A549 (cell line): ENCODE measurements around the gene ERRFI1. TPM values are rescaled to one million over a fixed set of nuclear protein-coding genes. Genes with fewer than 3 reads are reported as not detected.
A peak's percentile ranks its signal among the peaks of the same experiment; 100 is the strongest.

Experiments used
- ATAC-seq, 2 experiments: fragments of 200-7000 bp in 1 of 2; fragments of >200 bp in 1 of 2; cut with Nextera tagmentation in 1 of 2; cut with Tn5 transposase in 1 of 2; 3 replicates each; pipeline versions ENCODE4 v1.8.0 to v1.9.1; 2018 to 2020; ENCODE audit warnings: mild to moderate bottlenecking in 1 of 2, moderate library complexity in 1 of 2
- CTCF ChIA-PET: fragments of 300-600 bp; sonication (Branson Sonifier 250); formaldehyde crosslinking; extraction: SDS; loops from one replicate; lab custom pipeline; 2021; ENCODE audit warnings: antibody characterized with exemption, inconsistent platforms; lab: Yijun Ruan, JAX
- POLR2A ChIA-PET: fragments of 350-600 bp; formaldehyde crosslinking; extraction: SDS; loops from one replicate; lab custom pipeline; 2021; ENCODE audit warnings: antibody characterized with exemption, inconsistent platforms; lab: Yijun Ruan, JAX
- DNase-seq, 2 experiments: peaks; one replicate each; pipeline versions ENCODE4 v3.0.0 to v3.0.0-alpha.2; 2011 to 2016; ENCODE audit warnings: low read depth in 1 of 2, low spot score in 1 of 2
- FAIRE-seq: peaks from 2 replicates; lab custom pipeline; 2011; peaks lifted over from hg19 to GRCh38; lab: Jason Lieb, UNC
- H3K27ac ChIP-seq, 2 experiments: fragments of >200 bp; sonication (Bioruptor Twin); formaldehyde crosslinking; 3 replicates each; pipeline ENCODE4 v1.5.1; 2016 to 2017
- H3K4me1 ChIP-seq: fragments of >200 bp; sonication (Bioruptor Twin); formaldehyde crosslinking; 3 replicates; pipeline ENCODE4 v1.6.1; 2016
- H3K4me2 ChIP-seq: fragments of >200 bp; sonication (Bioruptor Twin); formaldehyde crosslinking; 3 replicates; pipeline ENCODE4 v1.6.1; 2016
- H3K4me3 ChIP-seq: fragments of >200 bp; sonication (Bioruptor Twin); formaldehyde crosslinking; 3 replicates; pipeline ENCODE4 v1.5.1; 2016
- H3K9me3 ChIP-seq: fragments of >200 bp; sonication (Bioruptor Twin); formaldehyde crosslinking; 3 replicates; pipeline ENCODE4 v1.6.1; 2016
- ATOH8 ChIP-seq: fragments of 250-450 bp; sonication (Bioruptor Pico); IDR thresholded peaks from 2 replicates; pipeline ENCODE4 v1.5.0; 2020; ENCODE audit warnings: low read depth, mild to moderate bottlenecking, moderate library complexity
- CEBPB ChIP-seq, 2 experiments: fragments of >200 bp in 1 of 2; sonication (Bioruptor Twin) in 1 of 2; formaldehyde crosslinking in 1 of 2; IDR thresholded peaks; 2 replicates each; pipeline ENCODE4 v1.6.1; 2012 to 2016
- CHD2 ChIP-seq: fragments of 150-350 bp; IDR thresholded peaks from 2 replicates; pipeline ENCODE4 v1.6.1; 2014; ENCODE audit warnings: low read length; ENCODE audit not compliant: partially characterized antibody
- EHF ChIP-seq: fragments of 250-450 bp; sonication (Bioruptor Pico); IDR thresholded peaks from 2 replicates; pipeline ENCODE4 v1.5.0; 2020; ENCODE audit warnings: mild to moderate bottlenecking
- FOSB ChIP-seq: fragments of 250-450 bp; sonication (Bioruptor Pico); IDR thresholded peaks from 2 replicates; pipeline ENCODE4 v1.5.0; 2020; ENCODE audit warnings: mild to moderate bottlenecking, moderate library complexity
- FOSL2 ChIP-seq, 2 experiments: fragments of 450-650 bp in 1 of 2; fragments of >200 bp in 1 of 2; sonication (Bioruptor Twin) in 1 of 2; formaldehyde crosslinking; IDR thresholded peaks; 2 replicates each; pipeline versions ENCODE4 v1.5.0 to v1.6.1; 2016 to 2020; ENCODE audit warnings: mild to moderate bottlenecking in 1 of 2, moderate library complexity in 1 of 2
- FOXS1 ChIP-seq: fragments of 250-450 bp; sonication (Bioruptor Pico); IDR thresholded peaks from 2 replicates; pipeline ENCODE4 v1.5.0; 2020; ENCODE audit warnings: mild to moderate bottlenecking, moderate library complexity
- GATA3 ChIP-seq: IDR thresholded peaks from 2 replicates; pipeline ENCODE4 v1.6.1; 2012; ENCODE audit warnings: borderline replicate concordance
- HMGXB4 ChIP-seq: fragments of 250-450 bp; sonication (Bioruptor Pico); IDR thresholded peaks from 2 replicates; pipeline ENCODE4 v1.5.0; 2021; ENCODE audit warnings: mild to moderate bottlenecking, moderate library complexity, borderline replicate concordance
- HOXB13 ChIP-seq: fragments of 250-450 bp; sonication (Bioruptor Pico); IDR thresholded peaks from 2 replicates; pipeline ENCODE4 v1.5.0; 2020; ENCODE audit warnings: low read depth, mild to moderate bottlenecking, moderate library complexity
- JUN ChIP-seq, 2 experiments: fragments of >200 bp; sonication (Bioruptor Twin); formaldehyde crosslinking; IDR thresholded peaks; 2 replicates in 1 of 2; 3 replicates in 1 of 2; pipeline ENCODE4 v1.6.1; 2016 to 2017
- JUNB ChIP-seq: fragments of >200 bp; sonication (Bioruptor Twin); formaldehyde crosslinking; IDR thresholded peaks from 2 replicates; pipeline ENCODE4 v1.6.1; 2016
- KDM5A ChIP-seq: fragments of 200-600 bp; sonication (generic); IDR thresholded peaks from 2 replicates; pipeline ENCODE4 v1.6.1; 2016; ENCODE audit warnings: antibody characterized with exemption, mild to moderate bottlenecking
- MAFK ChIP-seq: fragments of 450-650 bp; IDR thresholded peaks from 2 replicates; pipeline ENCODE4 v1.6.1; 2014; ENCODE audit not compliant: partially characterized antibody
- MAX ChIP-seq: IDR thresholded peaks from 2 replicates; pipeline ENCODE4 v1.6.1; 2012
- NFE2L2 ChIP-seq: fragments of 150-350 bp; conservative IDR thresholded peaks from 2 replicates; pipeline ENCODE4 v1.6.1; 2014; ENCODE audit warnings: low read length
- NPAS2 ChIP-seq: fragments of 250-450 bp; sonication (Bioruptor Pico); IDR thresholded peaks from 2 replicates; pipeline ENCODE4 v1.8.0; 2022; ENCODE audit warnings: mild to moderate bottlenecking, moderate library complexity, borderline replicate concordance
- POLR2A ChIP-seq: IDR thresholded peaks from 2 replicates; pipeline ENCODE4 v1.6.1; 2012; ENCODE audit warnings: mild to moderate bottlenecking, low read length
- RAD21 ChIP-seq, 2 experiments: fragments of >200 bp in 1 of 2; sonication (Bioruptor Twin) in 1 of 2; formaldehyde crosslinking in 1 of 2; IDR thresholded peaks in 1 of 2; conservative IDR thresholded peaks in 1 of 2; 2 replicates in 1 of 2; 3 replicates in 1 of 2; pipeline ENCODE4 v1.6.1; 2012 to 2018; ENCODE audit warnings: inconsistent platforms in 1 of 2
- SMC3 ChIP-seq: fragments of >200 bp; sonication (Bioruptor Twin); formaldehyde crosslinking; IDR thresholded peaks from 3 replicates; pipeline ENCODE4 v1.6.1; 2018; ENCODE audit warnings: inconsistent platforms
- SREBF2 ChIP-seq: fragments of 450-650 bp; IDR thresholded peaks from 2 replicates; pipeline ENCODE4 v1.6.1; 2014; ENCODE audit warnings: mild to moderate bottlenecking, moderate library complexity
- TP53 ChIP-seq: fragments of 250-450 bp; sonication (Bioruptor Pico); IDR thresholded peaks from 2 replicates; pipeline ENCODE4 v1.5.0; 2021; ENCODE audit warnings: mild to moderate bottlenecking, moderate library complexity
- ZFP36 ChIP-seq: fragments of 450-650 bp; IDR thresholded peaks from 2 replicates; pipeline ENCODE4 v1.6.1; 2014; ENCODE audit warnings: borderline replicate concordance; ENCODE audit not compliant: partially characterized antibody
- ZNF302 ChIP-seq: fragments of 250-450 bp; sonication (Bioruptor Pico); IDR thresholded peaks from 2 replicates; pipeline ENCODE4 v1.9.0; 2021; ENCODE audit warnings: inconsistent platforms, mild to moderate bottlenecking, moderate library complexity
- ZSCAN20 ChIP-seq: fragments of 250-450 bp; sonication (Bioruptor Pico); IDR thresholded peaks from 2 replicates; pipeline ENCODE4 v1.8.0; 2022; ENCODE audit warnings: mild to moderate bottlenecking, moderate library complexity
- WGBS: methylation state at CpG from one replicate; pipeline ENCODE4 v1.1.6; 2017; ENCODE audit errors: missing lambda C conversion rate; 5-methylcytosine and 5-hydroxymethylcytosine counted together
- polyA plus RNA-seq, 4 experiments: library from polyadenylated mRNA; depleted of rRNA in 3 of 4; stranded (reverse); fragments of >200 nt; fragmentation: RNase III in 1 of 4; extraction: RNeasy Plus Mini Kit Qiagen cat#74134 plus additional on column Dnase treatment in 1 of 4; gene quantifications; 2 replicates in 3 of 4; 3 replicates in 1 of 4; pipeline ENCODE4 v1.2.3, GENCODE V29; 2011 to 2017
- TF ChIP-seq, protein P1 (sequence below): IDR thresholded peaks from 2 replicates; pipeline ENCODE4 v1.6.1; 2012

ERRFI1 gene
- polyA plus RNA-seq, 2 of the 4 experiments (the other 2 are of a cell fraction): 51.0 to 217 TPM

- Histone ChIP-seq H3K9me3 (peaks cover 15% of the 10 kb centered on the region; the same call in 2 of the 3 replicates), H3K4me3 (no peak overlapping the region), H3K4me2 (peak overlapping the region; percentile 55), H3K4me1 (peaks cover 17% of the 10 kb centered on the region), H3K27ac (peak overlapping the region; percentile 84 to 89)
- DNase-seq (peak; percentile 82 to 96), ATAC-seq (peak; percentile 98 to 99), FAIRE-seq (peak; percentile 91)
- CTCF ChIA-PET: interaction anchor here (1.1 to 1.6 kb wide), 5 partner anchors 9 to 273 kb away, joined by 3 to 9 read pairs (median 3); no protein-coding TSS in a partner anchor
- TF ChIP-seq JUNB (peak; percentile 58; the same call in 1 of the 2 replicates), HOXB13 (CRISPR knock-in tag) (0 out of 2 replicates have a peak, but pooled peaks have one; percentile 33), FOSL2 (IDR thresholded peaks at IDR 0.05) (peak; percentile 63), FOSL2 (CRISPR knock-in tag; IDR thresholded peaks at IDR 0.05) (peak; percentile 90), POLR2A (no peak), EHF (CRISPR knock-in tag) (0 out of 2 replicates have a peak, but pooled peaks have one; percentile 72), RAD21 (conservative IDR thresholded peaks at IDR 0.05 in 1 of 2, IDR thresholded peaks at IDR 0.05 in 1 of 2) (peak in 1 of 2 experiments; percentile 19; a peak in 3 of 5 replicates), CHD2 (no peak), HMGXB4 (no peak), TP53 (no peak), SREBF2 (no peak), ATOH8 (CRISPR knock-in tag) (peak; percentile 45; the same call in 1 of the 2 replicates), MAFK (peak; percentile 76), GATA3 (peak; percentile 34; the same call in 1 of the 2 replicates), NFE2L2 (0 out of 2 replicates have a peak, but pooled peaks have one; percentile 27), ZNF302 (CRISPR knock-in tag) (no peak), JUN (IDR thresholded peaks at IDR 0.05) (peak in 1 of 2 experiments; percentile 45; a peak in 1 of 5 replicates), CEBPB (IDR thresholded peaks at IDR 0.05) (peak in 1 of 2 experiments; percentile 41; a peak in 1 of 4 replicates), MAX (peak; percentile 65), ZSCAN20 (CRISPR knock-in tag) (peak; percentile 93)
- TF ChIP-seq, protein P1, sequence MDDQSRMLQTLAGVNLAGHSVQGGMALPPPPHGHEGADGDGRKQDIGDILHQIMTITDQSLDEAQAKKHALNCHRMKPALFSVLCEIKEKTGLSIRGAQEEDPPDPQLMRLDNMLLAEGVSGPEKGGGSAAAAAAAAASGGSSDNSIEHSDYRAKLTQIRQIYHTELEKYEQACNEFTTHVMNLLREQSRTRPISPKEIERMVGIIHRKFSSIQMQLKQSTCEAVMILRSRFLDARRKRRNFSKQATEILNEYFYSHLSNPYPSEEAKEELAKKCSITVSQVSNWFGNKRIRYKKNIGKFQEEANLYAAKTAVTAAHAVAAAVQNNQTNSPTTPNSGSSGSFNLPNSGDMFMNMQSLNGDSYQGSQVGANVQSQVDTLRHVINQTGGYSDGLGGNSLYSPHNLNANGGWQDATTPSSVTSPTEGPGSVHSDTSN: no peak
- WGBS: 0% methylated on average over 1 of the region's 1 CpG
- POLR2A ChIA-PET: interaction anchor here (0.9 to 1.3 kb wide), 7 partner anchors 13 to 161 kb away, joined by 3 to 6 read pairs (median 4); no protein-coding TSS in a partner anchor
Measured at GRCh38 chr1:8040586-8040985, 14.5 kb upstream of the ERRFI1 start.

GRCh38 chr1:8039071-8039470 lies 13.0 kb upstream of the ERRFI1 start:
- Histone ChIP-seq H3K4me2 (no peak overlapping the region), H3K9me3 (peaks cover 15% of the 10 kb centered on the region; the same call in 2 of the 3 replicates), H3K4me1 (peaks cover 26% of the 10 kb centered on the region), H3K27ac (peak overlapping the region; percentile 84 to 89), H3K4me3 (no peak overlapping the region)
- no peak for DNase-seq
- CTCF ChIA-PET: interaction anchor here (0.5 to 1.3 kb wide), 4 partner anchors 8 to 275 kb away, joined by 3 to 4 read pairs (median 3); no protein-coding TSS in a partner anchor
- no peak for TF ChIP-seq NPAS2 (CRISPR knock-in tag)
- TF ChIP-seq JUN (IDR thresholded peaks at IDR 0.05): no peak
- no peak for TF ChIP-seq POLR2A
- no peak for TF ChIP-seq SMC3
- no peak for TF ChIP-seq KDM5A
- TF ChIP-seq FOSB: no peak
- no peak for TF ChIP-seq CEBPB (IDR thresholded peaks at IDR 0.05)
- TF ChIP-seq ZNF302 (CRISPR knock-in tag): no peak
- TF ChIP-seq ZFP36: no peak
- no peak for TF ChIP-seq FOXS1
- POLR2A ChIA-PET: no interaction called here
- WGBS: 88% methylated on average over 2 of the region's 2 CpGs
- no peak for FAIRE-seq
- ATAC-seq: no peak
